ENCODE measurements around the gene PACS1.

The PACS1 gene

GRCh38 chr11:66231561-66231960, 161.5 kb downstream of the PACS1 start:
- H3K9me2 ChIP-seq (replicated peaks; ENCODE audit: low read depth, low read length) = no peaks in the 10 kb centered on the region
- H3K79me2 ChIP-seq (ENCODE audit: insufficient read depth, low read length) = no peaks in the 10 kb centered on the region
- H3K9ac ChIP-seq (ENCODE audit: low read depth, low read length, poor library complexity, severe bottlenecking) = no peak overlapping the region
- H3K27me3 ChIP-seq (ENCODE audit: insufficient read depth, low read length, poor library complexity, severe bottlenecking) = no peaks in the 10 kb centered on the region
- H3K4me3 ChIP-seq (ENCODE audit: low read length, poor library complexity, severe bottlenecking) = no peak overlapping the region
- H3K4me1 ChIP-seq (ENCODE audit: insufficient read depth, low read length, poor library complexity, severe bottlenecking) = no peaks in the 10 kb centered on the region
- TF ChIP-seq EZH2phosphoT487 (IDR thresholded peaks at IDR 0.05; ENCODE audit: borderline replicate concordance) (no peak), CTCF (conservative IDR thresholded peaks at IDR 0.05; ENCODE audit: low read length) (no peak)
- no peak overlapping the region for H2AFZ ChIP-seq (ENCODE audit: low read length)
- no peaks in the 10 kb centered on the region for H3F3A ChIP-seq (ENCODE audit: low read depth)
- no peaks in the 10 kb centered on the region for H3K36me3 ChIP-seq (ENCODE audit: insufficient read depth, low read length)
- no peaks in the 10 kb centered on the region for H4K20me1 ChIP-seq (ENCODE audit: insufficient read depth, low read length, poor library complexity, severe bottlenecking)
- H3K4me2 ChIP-seq (ENCODE audit: low read depth, low read length, poor library complexity, severe bottlenecking) = no peak overlapping the region
- H3K9me3 ChIP-seq (ENCODE audit: insufficient read depth, low read depth, low read length) = no peaks in the 10 kb centered on the region

- TF ChIP-seq CTCF (conservative IDR thresholded peaks at IDR 0.05; ENCODE audit: low read length) (no peak), EZH2phosphoT487 (IDR thresholded peaks at IDR 0.05; ENCODE audit: borderline replicate concordance) (no peak)
- Histone ChIP-seq H3K36me3 (ENCODE audit: insufficient read depth, low read length) (no peaks in the 10 kb centered on the region), H3K9ac (ENCODE audit: low read depth, low read length, poor library complexity, severe bottlenecking) (no peak overlapping the region)
Measured at GRCh38 chr11:66232769-66233168, 162.7 kb downstream of the PACS1 start.

GRCh38 chr11:66233301-66233700, 163.2 kb downstream of the PACS1 start:
- Histone ChIP-seq H3K9ac (ENCODE audit: low read depth, low read length, poor library complexity, severe bottlenecking) (no peak overlapping the region), H4K20me1 (ENCODE audit: insufficient read depth, low read length, poor library complexity, severe bottlenecking) (no peaks in the 10 kb centered on the region), H3K36me3 (ENCODE audit: insufficient read depth, low read length) (no peaks in the 10 kb centered on the region), H3K4me2 (ENCODE audit: low read depth, low read length, poor library complexity, severe bottlenecking) (no peak overlapping the region), H3K27me3 (ENCODE audit: insufficient read depth, low read length, poor library complexity, severe bottlenecking) (no peaks in the 10 kb centered on the region), H3K9me2 (replicated peaks; ENCODE audit: low read depth, low read length) (no peaks in the 10 kb centered on the region), H3F3A (ENCODE audit: low read depth) (no peaks in the 10 kb centered on the region), H3K4me3 (ENCODE audit: low read length, poor library complexity, severe bottlenecking) (no peak overlapping the region), H3K4me1 (ENCODE audit: insufficient read depth, low read length, poor library complexity, severe bottlenecking) (no peaks in the 10 kb centered on the region), H2AFZ (ENCODE audit: low read length) (no peak overlapping the region), H3K79me2 (ENCODE audit: insufficient read depth, low read length) (no peaks in the 10 kb centered on the region), H3K9me3 (ENCODE audit: insufficient read depth, low read depth, low read length) (no peaks in the 10 kb centered on the region)
- TF ChIP-seq EZH2phosphoT487 (IDR thresholded peaks at IDR 0.05; ENCODE audit: borderline replicate concordance) (no peak), CTCF (conservative IDR thresholded peaks at IDR 0.05; ENCODE audit: low read length) (no peak)

More at GRCh38 chr11:66232769-66233168, 162.7 kb downstream of the PACS1 start:
- H3K4me2 ChIP-seq (ENCODE audit: low read depth, low read length, poor library complexity, severe bottlenecking) = no peak overlapping the region
- no peaks in the 10 kb centered on the region for H3K9me3 ChIP-seq (ENCODE audit: insufficient read depth, low read depth, low read length)
- H3K27me3 ChIP-seq (ENCODE audit: insufficient read depth, low read length, poor library complexity, severe bottlenecking) = no peaks in the 10 kb centered on the region
- H3K4me3 ChIP-seq (ENCODE audit: low read length, poor library complexity, severe bottlenecking) = no peak overlapping the region
- H4K20me1 ChIP-seq (ENCODE audit: insufficient read depth, low read length, poor library complexity, severe bottlenecking) = no peaks in the 10 kb centered on the region
- no peaks in the 10 kb centered on the region for H3K4me1 ChIP-seq (ENCODE audit: insufficient read depth, low read length, poor library complexity, severe bottlenecking)
- H3K79me2 ChIP-seq (ENCODE audit: insufficient read depth, low read length) = no peaks in the 10 kb centered on the region
- H3K9me2 ChIP-seq (replicated peaks; ENCODE audit: low read depth, low read length) = no peaks in the 10 kb centered on the region
- H2AFZ ChIP-seq (ENCODE audit: low read length) = no peak overlapping the region
- H3F3A ChIP-seq (ENCODE audit: low read depth) = no peaks in the 10 kb centered on the region
